Tibial nerve (tissue), 4 donors: ENCODE results near the gene SLC35G6. TPM values are rescaled to one million over a fixed set of nuclear protein-coding genes. Genes with fewer than 3 reads are reported as not detected.

Source experiments
- DNase-seq, 2 donors: peaks; one replicate each; pipeline ENCODE4 v3.0.0-alpha.2; 2019; ENCODE audit warnings: low spot score in 2 of 2
- H3K27ac ChIP-seq, 4 donors: fragments of 200-600 bp; sonication (generic) in 3 of 4; one replicate each; pipeline ENCODE4 v1.5.1; 2017 to 2019; ENCODE audit warnings: mild to moderate bottlenecking in 1 of 4
- H3K27me3 ChIP-seq, 2 donors: fragments of 200-600 bp; sonication (generic) in 1 of 2; one replicate each; pipeline versions ENCODE4 v1.5.1 to v1.6.0; 2017 to 2019
- H3K36me3 ChIP-seq, 3 donors: fragments of 200-600 bp; sonication (generic); one replicate each; pipeline ENCODE4 v1.5.1; 2018 to 2019
- H3K4me1 ChIP-seq, 4 donors: fragments of 200-600 bp; sonication (generic) in 3 of 4; one replicate each; pipeline ENCODE4 v1.5.1; 2017 to 2019
- H3K4me3 ChIP-seq, 4 donors: fragments of 200-600 bp; sonication (generic) in 3 of 4; one replicate each; pipeline ENCODE4 v1.5.1; 2017 to 2019; ENCODE audit warnings: mild to moderate bottlenecking in 1 of 4, moderate library complexity in 1 of 4
- H3K9me3 ChIP-seq, 4 donors: fragments of 200-600 bp; sonication (generic) in 3 of 4; one replicate each; pipeline ENCODE4 v1.5.1; 2017 to 2019
- EP300 ChIP-seq, 2 donors: sonication (generic); formaldehyde crosslinking; IDR thresholded peaks; one replicate each; pipeline ENCODE4 v1.6.1; 2017; ENCODE audit warnings: antibody characterized with exemption in 2 of 2, mild to moderate bottlenecking in 1 of 2
- POLR2A ChIP-seq, 2 donors: fragments of 450-650 bp; IDR thresholded peaks; one replicate each; pipeline ENCODE4 v1.6.1; 2017; ENCODE audit warnings: antibody characterized with exemption in 2 of 2, mild to moderate bottlenecking in 2 of 2, moderate library complexity in 2 of 2
- WGBS, 2 donors: methylation state at CpG; one replicate each; pipeline ENCODE4 v1.1.5; 2018; 5-methylcytosine and 5-hydroxymethylcytosine counted together
- total RNA-seq, 4 donors: library from RNA; depleted of rRNA; stranded (reverse); fragments of >200 nt; gene quantifications; one replicate each; pipeline ENCODE4 v1.1.0, GENCODE V29; 2016
- TF ChIP-seq, protein P1 (sequence below), 5 experiments: fragments of 200-600 bp in 3 of 5; fragments of 450-650 bp in 2 of 5; sonication (generic) in 3 of 5; IDR thresholded peaks; one replicate each; pipeline ENCODE4 v1.5.1; 2016 to 2019; ENCODE audit warnings: antibody characterized with exemption in 5 of 5, mild to moderate bottlenecking in 3 of 5, moderate library complexity in 2 of 5

SLC35G6 gene
- total RNA-seq, 4 donors from 2014 or later = not detected

DNA sequence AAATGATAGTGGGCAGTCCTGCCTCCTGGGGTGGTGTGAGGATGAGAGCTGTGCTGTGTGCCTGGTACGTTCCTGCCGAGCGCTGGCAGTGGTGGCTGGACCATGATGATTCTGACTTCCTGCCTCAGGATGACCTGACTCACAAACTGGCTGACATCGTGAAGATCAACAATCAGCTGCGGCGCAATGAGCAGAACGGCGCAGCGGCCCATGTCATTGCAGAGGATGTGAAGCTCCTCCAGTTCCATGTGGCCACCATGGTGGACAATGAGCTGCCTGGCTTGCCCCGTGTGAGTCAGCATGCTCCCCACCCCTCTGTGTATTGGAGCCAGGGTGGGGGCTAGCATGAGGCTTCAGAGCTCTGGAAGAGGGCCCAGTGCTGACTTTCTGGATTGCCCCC, 16.0 kb downstream of the SLC35G6 start:
- WGBS, 2 donors = 94 to 98% methylated on average over 10 of the region's 10 CpGs
- Histone ChIP-seq H3K4me3 (no peak overlapping the region), H3K27ac (no peak overlapping the region), H3K9me3 (no peaks in the 10 kb centered on the region), H3K4me1 (peaks cover 0 to 13% (median 0%) of the 10 kb centered on the region in 4 donors), H3K27me3 (no peaks in the 10 kb centered on the region), H3K36me3 (peaks cover 10 to 67% (median 48%) of the 10 kb centered on the region in 3 donors)
- DNase-seq = no peak
- TF ChIP-seq EP300 (IDR thresholded peaks at IDR 0.05) = no peak
- no peak for TF ChIP-seq POLR2A (IDR thresholded peaks at IDR 0.05)

DNA sequence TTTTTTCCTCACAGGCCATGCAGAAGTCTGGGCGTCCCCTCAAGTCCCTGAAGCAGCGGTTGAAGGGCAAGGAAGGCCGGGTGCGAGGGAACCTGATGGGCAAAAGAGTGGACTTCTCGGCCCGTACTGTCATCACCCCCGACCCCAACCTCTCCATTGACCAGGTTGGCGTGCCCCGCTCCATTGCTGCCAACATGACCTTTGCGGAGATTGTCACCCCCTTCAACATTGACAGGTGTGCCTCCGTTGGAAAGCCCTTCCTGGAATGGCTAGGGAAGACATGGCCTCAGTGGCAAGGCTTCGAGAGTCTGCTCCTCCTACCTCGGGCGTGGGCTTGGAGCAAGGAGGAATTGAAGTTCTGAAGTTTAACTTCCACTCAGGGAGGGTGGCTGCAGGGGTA, 16.4 kb downstream of the SLC35G6 start:
- no peak overlapping the region for H3K4me3 ChIP-seq
- H3K9me3 ChIP-seq = no peaks in the 10 kb centered on the region
- H3K4me1 ChIP-seq = peaks cover 0 to 10% (median 0%) of the 10 kb centered on the region in 4 donors
- no peak for TF ChIP-seq POLR2A (IDR thresholded peaks at IDR 0.05)
- TF ChIP-seq EP300 (IDR thresholded peaks at IDR 0.05) = no peak
- TF ChIP-seq, protein P1, sequence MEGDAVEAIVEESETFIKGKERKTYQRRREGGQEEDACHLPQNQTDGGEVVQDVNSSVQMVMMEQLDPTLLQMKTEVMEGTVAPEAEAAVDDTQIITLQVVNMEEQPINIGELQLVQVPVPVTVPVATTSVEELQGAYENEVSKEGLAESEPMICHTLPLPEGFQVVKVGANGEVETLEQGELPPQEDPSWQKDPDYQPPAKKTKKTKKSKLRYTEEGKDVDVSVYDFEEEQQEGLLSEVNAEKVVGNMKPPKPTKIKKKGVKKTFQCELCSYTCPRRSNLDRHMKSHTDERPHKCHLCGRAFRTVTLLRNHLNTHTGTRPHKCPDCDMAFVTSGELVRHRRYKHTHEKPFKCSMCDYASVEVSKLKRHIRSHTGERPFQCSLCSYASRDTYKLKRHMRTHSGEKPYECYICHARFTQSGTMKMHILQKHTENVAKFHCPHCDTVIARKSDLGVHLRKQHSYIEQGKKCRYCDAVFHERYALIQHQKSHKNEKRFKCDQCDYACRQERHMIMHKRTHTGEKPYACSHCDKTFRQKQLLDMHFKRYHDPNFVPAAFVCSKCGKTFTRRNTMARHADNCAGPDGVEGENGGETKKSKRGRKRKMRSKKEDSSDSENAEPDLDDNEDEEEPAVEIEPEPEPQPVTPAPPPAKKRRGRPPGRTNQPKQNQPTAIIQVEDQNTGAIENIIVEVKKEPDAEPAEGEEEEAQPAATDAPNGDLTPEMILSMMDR (IDR thresholded peaks at IDR 0.05) = no peak
- DNase-seq = no peak
- H3K27ac ChIP-seq = no peak overlapping the region
- H3K27me3 ChIP-seq = no peaks in the 10 kb centered on the region
- 89 to 90% methylated on average over 14 of the region's 14 CpGs for WGBS, 2 donors
- H3K36me3 ChIP-seq = peaks cover 10 to 71% (median 52%) of the 10 kb centered on the region in 3 donors

DNA sequence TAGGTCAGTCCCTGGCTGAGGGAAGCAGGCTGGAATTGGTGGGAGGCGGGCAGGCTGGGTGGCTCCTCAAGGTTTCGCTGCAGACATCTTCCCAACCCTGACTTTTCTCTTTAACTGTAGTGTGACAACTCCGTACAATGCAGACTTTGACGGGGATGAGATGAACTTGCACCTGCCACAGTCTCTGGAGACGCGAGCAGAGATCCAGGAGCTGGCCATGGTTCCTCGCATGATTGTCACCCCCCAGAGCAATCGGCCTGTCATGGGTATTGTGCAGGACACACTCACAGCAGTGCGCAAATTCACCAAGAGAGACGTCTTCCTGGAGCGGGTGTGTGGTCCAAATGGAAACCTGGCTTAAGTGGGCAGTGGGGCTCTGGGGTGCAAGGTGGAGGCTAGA, 17.9 kb downstream of the SLC35G6 start:
- Histone ChIP-seq H3K27me3 (no peaks in the 10 kb centered on the region), H3K36me3 (peaks cover 15 to 87% (median 65%) of the 10 kb centered on the region in 3 donors), H3K27ac (no peak overlapping the region), H3K4me1 (peaks cover 0 to 3% (median 0%) of the 10 kb centered on the region in 4 donors), H3K9me3 (no peaks in the 10 kb centered on the region), H3K4me3 (no peak overlapping the region)
- WGBS, 2 donors = 80 to 93% methylated on average over 11 of the region's 11 CpGs
- DNase-seq = no peak
- TF ChIP-seq POLR2A (IDR thresholded peaks at IDR 0.05) (no peak), EP300 (IDR thresholded peaks at IDR 0.05) (no peak)
- TF ChIP-seq, protein P1 (IDR thresholded peaks at IDR 0.05) = no peak

DNA sequence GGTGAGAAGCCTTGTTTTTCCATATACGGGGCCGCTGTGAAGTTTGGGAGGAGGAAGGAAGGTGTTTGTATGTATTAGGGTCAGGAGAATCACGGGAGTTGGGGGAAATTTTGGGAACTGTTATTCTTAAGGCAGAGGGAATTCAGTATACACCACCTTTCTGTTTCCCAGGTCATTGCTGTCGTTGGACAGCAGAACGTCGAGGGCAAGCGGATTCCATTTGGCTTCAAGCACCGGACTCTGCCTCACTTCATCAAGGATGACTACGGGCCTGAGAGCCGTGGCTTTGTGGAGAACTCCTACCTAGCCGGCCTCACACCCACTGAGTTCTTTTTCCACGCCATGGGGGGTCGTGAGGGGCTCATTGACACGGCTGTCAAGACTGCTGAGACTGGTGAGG, 20.5 kb downstream of the SLC35G6 start:
- peaks cover 17 to 100% (median 62%) of the 10 kb centered on the region in 3 donors for H3K36me3 ChIP-seq
- H3K4me1 ChIP-seq = no peaks in the 10 kb centered on the region
- TF ChIP-seq, protein P1 (IDR thresholded peaks at IDR 0.05) = no peak
- TF ChIP-seq POLR2A (IDR thresholded peaks at IDR 0.05) (no peak), EP300 (IDR thresholded peaks at IDR 0.05) (no peak)
- no peak overlapping the region for H3K4me3 ChIP-seq
- no peaks in the 10 kb centered on the region for H3K9me3 ChIP-seq
- no peak for DNase-seq
- H3K27ac ChIP-seq = no peak overlapping the region
- WGBS, 2 donors = 79 to 82% methylated on average over 14 of the region's 14 CpGs
- H3K27me3 ChIP-seq = no peaks in the 10 kb centered on the region

DNA sequence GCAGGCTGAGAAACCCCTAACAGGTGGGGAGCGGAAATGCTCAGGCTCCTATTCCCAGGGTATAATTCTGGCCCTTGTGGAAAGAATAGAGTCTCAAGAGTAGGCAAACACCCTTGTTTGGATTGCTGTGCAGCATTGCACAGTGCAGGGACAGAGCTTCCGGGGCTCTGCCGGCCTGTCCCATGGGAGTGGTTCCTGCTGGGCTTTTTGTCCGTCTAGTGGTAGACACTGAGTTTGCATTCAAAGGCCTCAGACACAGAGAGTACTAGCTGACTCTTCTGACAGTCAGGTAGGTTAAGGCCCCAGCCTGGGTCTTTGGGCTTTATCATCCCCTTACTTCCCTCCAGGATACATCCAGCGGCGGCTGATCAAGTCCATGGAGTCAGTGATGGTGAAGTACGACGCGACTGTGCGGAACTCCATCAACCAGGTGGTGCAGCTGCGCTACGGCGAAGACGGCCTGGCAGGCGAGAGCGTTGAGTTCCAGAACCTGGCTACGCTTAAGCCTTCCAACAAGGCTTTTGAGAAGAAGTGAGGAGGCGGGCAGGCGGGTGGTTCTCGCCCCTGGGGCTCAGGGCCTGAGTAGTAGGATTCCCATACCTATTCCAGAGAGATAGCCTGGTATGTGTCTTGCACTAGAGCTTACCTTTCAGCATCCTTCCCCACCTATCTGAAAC, 21.1 kb downstream of the SLC35G6 start:
- Histone ChIP-seq H3K27ac (no peak overlapping the region), H3K4me1 (no peaks in the 10 kb centered on the region), H3K27me3 (no peaks in the 10 kb centered on the region), H3K4me3 (no peak overlapping the region), H3K9me3 (no peaks in the 10 kb centered on the region), H3K36me3 (peaks cover 17 to 100% (median 56%) of the 10 kb centered on the region in 3 donors)
- 88 to 91% methylated on average over 19 to 20 of the region's 20 CpGs for WGBS, 2 donors
- TF ChIP-seq EP300 (IDR thresholded peaks at IDR 0.05) (no peak), POLR2A (IDR thresholded peaks at IDR 0.05) (no peak)
- TF ChIP-seq, protein P1 (IDR thresholded peaks at IDR 0.05) = no peak
- DNase-seq = no peak
